Measurements from ENCODE around the gene HPCAL4. TPM values are rescaled to one million over a fixed set of nuclear protein-coding genes. Genes with fewer than 3 reads are reported as not detected.

Gene HPCAL4
- total RNA-seq, 1 experiment from 2014 or later = 0.50 TPM

DNA sequence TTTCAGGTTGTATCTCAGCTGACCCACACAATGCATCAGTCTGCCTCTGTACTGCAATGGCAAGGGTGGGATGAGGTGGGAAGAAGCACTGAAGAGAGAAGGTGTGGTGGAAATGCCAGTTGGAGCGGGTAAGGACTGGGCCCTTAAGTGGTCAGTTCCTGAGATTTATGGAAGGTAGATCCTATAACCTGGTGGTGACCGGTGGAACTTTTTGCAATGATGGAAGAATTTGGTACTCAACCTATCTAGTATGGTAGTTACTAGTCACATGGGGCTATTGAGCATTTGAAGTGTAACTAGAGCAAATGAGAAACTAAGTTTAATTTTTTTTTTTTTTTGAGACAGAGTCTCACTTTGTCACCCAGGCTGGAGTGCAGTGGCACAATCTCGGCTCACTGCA lies 8.2 kb upstream of the HPCAL4 start (continued):
- TF ChIP-seq, protein P1, sequence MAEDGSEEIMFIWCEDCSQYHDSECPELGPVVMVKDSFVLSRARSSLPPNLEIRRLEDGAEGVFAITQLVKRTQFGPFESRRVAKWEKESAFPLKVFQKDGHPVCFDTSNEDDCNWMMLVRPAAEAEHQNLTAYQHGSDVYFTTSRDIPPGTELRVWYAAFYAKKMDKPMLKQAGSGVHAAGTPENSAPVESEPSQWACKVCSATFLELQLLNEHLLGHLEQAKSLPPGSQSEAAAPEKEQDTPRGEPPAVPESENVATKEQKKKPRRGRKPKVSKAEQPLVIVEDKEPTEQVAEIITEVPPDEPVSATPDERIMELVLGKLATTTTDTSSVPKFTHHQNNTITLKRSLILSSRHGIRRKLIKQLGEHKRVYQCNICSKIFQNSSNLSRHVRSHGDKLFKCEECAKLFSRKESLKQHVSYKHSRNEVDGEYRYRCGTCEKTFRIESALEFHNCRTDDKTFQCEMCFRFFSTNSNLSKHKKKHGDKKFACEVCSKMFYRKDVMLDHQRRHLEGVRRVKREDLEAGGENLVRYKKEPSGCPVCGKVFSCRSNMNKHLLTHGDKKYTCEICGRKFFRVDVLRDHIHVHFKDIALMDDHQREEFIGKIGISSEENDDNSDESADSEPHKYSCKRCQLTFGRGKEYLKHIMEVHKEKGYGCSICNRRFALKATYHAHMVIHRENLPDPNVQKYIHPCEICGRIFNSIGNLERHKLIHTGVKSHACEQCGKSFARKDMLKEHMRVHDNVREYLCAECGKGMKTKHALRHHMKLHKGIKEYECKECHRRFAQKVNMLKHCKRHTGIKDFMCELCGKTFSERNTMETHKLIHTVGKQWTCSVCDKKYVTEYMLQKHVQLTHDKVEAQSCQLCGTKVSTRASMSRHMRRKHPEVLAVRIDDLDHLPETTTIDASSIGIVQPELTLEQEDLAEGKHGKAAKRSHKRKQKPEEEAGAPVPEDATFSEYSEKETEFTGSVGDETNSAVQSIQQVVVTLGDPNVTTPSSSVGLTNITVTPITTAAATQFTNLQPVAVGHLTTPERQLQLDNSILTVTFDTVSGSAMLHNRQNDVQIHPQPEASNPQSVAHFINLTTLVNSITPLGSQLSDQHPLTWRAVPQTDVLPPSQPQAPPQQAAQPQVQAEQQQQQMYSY (CRISPR knock-in tag; IDR thresholded peaks at IDR 0.05) = no peak
- TF ChIP-seq CBFB (CRISPR knock-in tag; IDR thresholded peaks at IDR 0.05; ENCODE audit: low read depth) = no peak

DNA sequence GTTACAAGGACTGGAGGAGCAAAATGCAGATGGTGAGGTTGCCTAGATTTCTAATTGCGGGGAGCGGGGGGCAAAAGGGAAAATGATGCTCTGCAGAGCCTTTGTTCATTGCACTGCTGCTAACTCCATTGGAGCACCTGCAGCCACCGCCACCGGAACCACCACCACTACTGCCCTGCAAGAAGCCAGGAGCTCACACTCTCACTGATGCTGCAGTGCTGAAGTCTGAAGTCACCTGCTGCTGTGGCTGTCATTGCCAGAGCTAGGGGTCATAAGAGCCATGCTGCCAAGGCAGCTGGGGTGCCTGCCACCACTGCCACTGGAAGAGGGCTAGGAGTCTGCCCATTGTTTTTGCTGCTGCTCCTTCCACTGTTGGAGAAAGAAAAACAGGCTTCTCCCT lies 7.3 kb upstream of the HPCAL4 start:
- Mint-ChIP-seq H3K4me3 (no peak overlapping the region), H3K27ac (no peak overlapping the region), H3K36me3 (no peaks in the 10 kb centered on the region), H3K4me1 (peaks cover 19% of the 10 kb centered on the region), H3K9me3 (no peaks in the 10 kb centered on the region), H3K27me3 (ENCODE audit: low read depth) (peaks cover 100% of the 10 kb centered on the region)
- ATAC-seq (no peak), DNase-seq (ENCODE audit: low spot score) (no peak)
- POLR2A ChIA-PET = no interaction called here
- TF ChIP-seq TEAD4 (CRISPR knock-in tag; IDR thresholded peaks at IDR 0.05) (no peak), RELA (CRISPR knock-in tag; IDR thresholded peaks at IDR 0.05; ENCODE audit: borderline replicate concordance) (no peak), FOXP4 (CRISPR knock-in tag; IDR thresholded peaks at IDR 0.05) (no peak), ZNF416 (CRISPR knock-in tag; IDR thresholded peaks at IDR 0.05) (no peak)
- CTCF ChIA-PET = no interaction called here

DNA sequence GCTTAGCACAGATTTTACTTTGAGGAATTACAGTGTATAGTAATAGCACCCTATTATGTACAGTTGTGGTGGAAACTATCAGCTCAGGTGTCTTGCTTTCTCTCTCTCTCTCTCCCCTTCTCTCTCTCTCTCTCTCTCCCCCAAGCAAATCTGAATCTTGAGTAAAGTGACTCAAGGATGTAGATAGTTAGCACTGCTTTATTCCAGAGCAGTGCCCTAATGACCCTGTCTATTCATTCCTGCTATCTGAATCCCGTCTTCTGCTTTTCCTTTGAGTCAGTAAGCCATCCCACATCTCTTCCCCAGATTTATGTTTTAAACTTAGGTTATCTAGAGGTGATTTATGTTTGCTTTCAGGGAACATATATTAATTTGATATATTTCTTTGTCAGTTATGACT lies 5.2 kb upstream of the HPCAL4 start:
- Mint-ChIP-seq H3K36me3 (no peaks in the 10 kb centered on the region), H3K27ac (no peak overlapping the region), H3K9me3 (no peaks in the 10 kb centered on the region), H3K4me1 (peaks cover 11% of the 10 kb centered on the region), H3K4me3 (no peak overlapping the region), H3K27me3 (ENCODE audit: low read depth) (peaks cover 100% of the 10 kb centered on the region)
- no peak for DNase-seq (ENCODE audit: low spot score)
- ChIA-PET CTCF (no interaction called here), POLR2A (no interaction called here)
- no peak for ATAC-seq
- no peak for TF ChIP-seq E2F1 (CRISPR knock-in tag; IDR thresholded peaks at IDR 0.05)
- no peak for TF ChIP-seq RORB (CRISPR knock-in tag; IDR thresholded peaks at IDR 0.05)
- TF ChIP-seq, protein P1 (CRISPR knock-in tag; IDR thresholded peaks at IDR 0.05) = no peak
- TF ChIP-seq GTF2I (CRISPR knock-in tag; conservative IDR thresholded peaks at IDR 0.05) = no peak
- no peak for TF ChIP-seq RELA (CRISPR knock-in tag; IDR thresholded peaks at IDR 0.05; ENCODE audit: borderline replicate concordance)
- no peak for TF ChIP-seq JAZF1 (CRISPR knock-in tag; IDR thresholded peaks at IDR 0.05)
- TF ChIP-seq FOXP1 (CRISPR knock-in tag; IDR thresholded peaks at IDR 0.05; ENCODE audit: borderline replicate concordance) = no peak
- no peak for TF ChIP-seq NR2C2 (CRISPR knock-in tag; IDR thresholded peaks at IDR 0.05)
- TF ChIP-seq TP53 (CRISPR knock-in tag; IDR thresholded peaks at IDR 0.05) = no peak
- no peak for TF ChIP-seq CTCF (IDR thresholded peaks at IDR 0.05)
- no peak for TF ChIP-seq SMAD4 (CRISPR knock-in tag; IDR thresholded peaks at IDR 0.05)
- TF ChIP-seq, protein P2, sequence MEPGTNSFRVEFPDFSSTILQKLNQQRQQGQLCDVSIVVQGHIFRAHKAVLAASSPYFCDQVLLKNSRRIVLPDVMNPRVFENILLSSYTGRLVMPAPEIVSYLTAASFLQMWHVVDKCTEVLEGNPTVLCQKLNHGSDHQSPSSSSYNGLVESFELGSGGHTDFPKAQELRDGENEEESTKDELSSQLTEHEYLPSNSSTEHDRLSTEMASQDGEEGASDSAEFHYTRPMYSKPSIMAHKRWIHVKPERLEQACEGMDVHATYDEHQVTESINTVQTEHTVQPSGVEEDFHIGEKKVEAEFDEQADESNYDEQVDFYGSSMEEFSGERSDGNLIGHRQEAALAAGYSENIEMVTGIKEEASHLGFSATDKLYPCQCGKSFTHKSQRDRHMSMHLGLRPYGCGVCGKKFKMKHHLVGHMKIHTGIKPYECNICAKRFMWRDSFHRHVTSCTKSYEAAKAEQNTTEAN (CRISPR knock-in tag; IDR thresholded peaks at IDR 0.05) = no peak
- TF ChIP-seq, protein P3, sequence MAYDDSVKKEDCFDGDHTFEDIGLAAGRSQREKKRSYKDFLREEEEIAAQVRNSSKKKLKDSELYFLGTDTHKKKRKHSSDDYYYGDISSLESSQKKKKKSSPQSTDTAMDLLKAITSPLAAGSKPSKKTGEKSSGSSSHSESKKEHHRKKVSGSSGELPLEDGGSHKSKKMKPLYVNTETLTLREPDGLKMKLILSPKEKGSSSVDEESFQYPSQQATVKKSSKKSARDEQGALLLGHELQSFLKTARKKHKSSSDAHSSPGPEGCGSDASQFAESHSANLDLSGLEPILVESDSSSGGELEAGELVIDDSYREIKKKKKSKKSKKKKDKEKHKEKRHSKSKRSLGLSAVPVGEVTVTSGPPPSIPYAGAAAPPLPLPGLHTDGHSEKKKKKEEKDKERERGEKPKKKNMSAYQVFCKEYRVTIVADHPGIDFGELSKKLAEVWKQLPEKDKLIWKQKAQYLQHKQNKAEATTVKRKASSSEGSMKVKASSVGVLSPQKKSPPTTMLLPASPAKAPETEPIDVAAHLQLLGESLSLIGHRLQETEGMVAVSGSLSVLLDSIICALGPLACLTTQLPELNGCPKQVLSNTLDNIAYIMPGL (CRISPR knock-in tag; IDR thresholded peaks at IDR 0.05) = no peak
- TF ChIP-seq NR3C1 (CRISPR knock-in tag; conservative IDR thresholded peaks at IDR 0.05; ENCODE audit: low read depth) = no peak
